Activated CD4-positive, CD25-positive, alpha-beta regulatory T cell treated with anti-CD3 and anti-CD28 coated beads, Interleukin-2, amount 50 U/mL, for 72 hours (primary cell): ENCODE measurements around the gene SPINK6.

Experiments used
- DNase-seq: peaks from one replicate; pipeline ENCODE4 v3.0.0; 2021

SPINK6 gene

DNA sequence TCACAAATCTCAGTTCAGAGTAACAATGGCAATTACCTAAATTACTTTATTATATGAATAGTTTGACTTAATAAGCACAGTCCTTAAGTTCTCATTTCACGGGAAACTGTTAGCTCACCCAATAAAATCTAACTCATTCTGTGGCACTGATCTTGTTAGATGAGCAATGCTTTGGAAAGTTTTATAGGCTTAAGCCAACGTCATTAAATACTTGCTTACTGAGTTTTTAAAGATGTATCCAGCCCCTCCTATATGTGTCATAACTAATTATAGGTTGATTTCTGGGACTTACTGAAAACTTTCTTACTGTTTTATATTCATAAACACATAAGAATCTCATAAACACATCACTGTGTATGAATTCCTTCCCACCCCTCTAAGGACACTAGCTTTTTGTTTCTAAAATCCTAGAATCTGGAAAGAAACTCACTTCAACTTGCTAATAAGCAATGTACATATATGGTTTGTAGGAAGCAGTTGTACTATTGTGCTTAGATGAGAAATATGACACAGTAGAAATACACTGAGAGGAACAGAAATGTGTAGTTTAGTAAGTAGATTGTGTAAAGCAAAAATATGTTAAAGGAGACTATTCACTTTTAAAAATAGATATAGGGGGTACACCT is 21.4 kb downstream of the SPINK6 start:
- no peak for DNase-seq

GRCh38 chr5:148228392-148228984 is 25.6 kb downstream of the SPINK6 start:
- no peak for DNase-seq

- no peak for DNase-seq
These were observed 27.0 kb downstream of the SPINK6 start for GRCh38 chr5:148229840-148230239.

DNA sequence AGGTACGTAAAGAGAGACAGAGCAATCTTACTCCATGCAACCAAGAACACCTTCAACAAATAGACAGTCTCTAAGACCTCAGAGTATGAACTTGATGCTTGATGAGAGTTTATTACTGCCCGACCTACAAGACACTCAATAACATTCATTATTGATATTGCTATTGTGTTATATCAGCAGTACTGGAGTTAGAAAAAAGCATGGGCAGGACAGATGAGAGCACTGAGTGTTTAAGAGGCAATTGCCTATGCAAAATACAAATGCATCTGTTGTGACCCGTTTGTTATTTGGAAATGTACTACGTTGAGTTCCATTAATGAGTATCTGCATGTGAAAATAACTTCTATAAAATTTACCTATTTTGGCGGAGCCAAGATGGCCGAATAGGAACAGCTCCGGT is 27.4 kb downstream of the SPINK6 start:
- DNase-seq, result no peak

- DNase-seq, result no peak
These were observed 35.1 kb downstream of the SPINK6 start for GRCh38 chr5:148237785-148238417.

DNA sequence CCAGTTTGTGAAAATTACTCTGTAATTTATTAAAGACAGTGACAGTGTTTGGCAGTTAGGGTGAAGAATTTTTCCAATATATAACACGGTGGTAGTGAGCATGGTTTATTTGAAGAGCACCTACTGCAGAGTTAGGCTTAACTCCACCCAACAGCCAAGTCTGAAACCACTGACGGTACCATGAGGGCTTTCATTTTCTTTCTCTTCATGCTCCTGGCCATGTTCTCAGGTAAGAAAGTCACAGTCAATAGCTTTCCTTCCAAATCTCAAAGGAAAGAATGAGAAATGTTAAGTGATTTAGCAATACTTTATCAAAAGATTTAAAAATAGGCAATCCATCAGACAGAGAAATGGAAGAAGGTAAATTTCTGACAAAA is 35.6 kb downstream of the SPINK6 start, which contains the start of gene MARCOL:
Gene MARCOL, plus strand, starts transcription at position 108 of the 377 bp plus-strand sequence. Its CDS starts 73 bp downstream, at position 181.
- no peak for DNase-seq

GRCh38 chr5:148248894-148249293 is 46.1 kb downstream of the SPINK6 start:
- DNase-seq, result no peak

- no peak for DNase-seq
These were observed 52.6 kb downstream of the SPINK6 start for GRCh38 chr5:148255456-148255855.

DNA sequence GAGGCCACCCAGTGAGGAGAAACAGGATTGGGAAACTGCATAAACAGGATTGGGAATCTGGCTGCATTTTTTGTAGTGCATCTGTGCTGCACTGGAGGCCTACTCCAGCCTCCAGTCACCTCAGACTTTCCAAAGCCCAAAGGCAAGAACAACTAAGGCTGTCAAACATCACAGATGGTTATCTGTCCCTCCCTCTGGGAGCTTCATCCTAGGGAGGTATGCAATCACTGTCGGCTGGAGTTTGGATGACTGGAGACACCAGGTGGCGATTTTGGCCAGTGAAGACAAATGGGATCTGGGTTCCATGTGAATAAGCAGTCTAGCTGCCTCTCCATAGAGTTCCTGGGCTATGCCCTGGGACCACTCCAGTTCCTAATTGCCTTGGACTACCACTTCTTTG is 56.4 kb downstream of the SPINK6 start:
- DNase-seq, result no peak

- DNase-seq, result no peak
These were observed 58.4 kb downstream of the SPINK6 start for GRCh38 chr5:148261221-148261620.
